Heart left ventricle (tissue), 13 donors: ENCODE results near the gene BRD8.

Experiments used
- POLR2A ChIP-seq, 2 donors: fragments of 450-650 bp; IDR thresholded peaks; one replicate each; pipeline ENCODE4 v1.6.1; 2017; ENCODE audit warnings: antibody characterized with exemption in 2 of 2, mild to moderate bottlenecking in 2 of 2, moderate library complexity in 2 of 2
- TF ChIP-seq, protein P1 (sequence below), 12 donors: fragments of 200-600 bp; sonication (generic) in 4 of 12; IDR thresholded peaks; one replicate each; pipeline versions ENCODE4 v1.5.0 to v1.8.0; 2018 to 2022; ENCODE audit warnings: antibody characterized with exemption in 12 of 12, mild to moderate bottlenecking in 5 of 12
- donor health status: ischemic (EF 13 %, LVEDD 7.1; RV severe dilation, severe dysfunction).
- donor health status: DM: no; HTN: yes; CAD: no.
- donor health status: DM: no; HTN: no; CAD: no.
- donor health status: ischemic (EF 25% LVEDD 6.9; RV normal size, moderate dysfunction).
- donor health status: ischemic (EF 25% LVEDD 5.7; RV mildly dilated, moderate dysfunction).
- donor health status: ischemic (EF 35%, LVEDD 5.7; RV mildly dilated, moderate dysfunction).
- donor health status: nonischemic (EF 11% LVEDD 7.7; RV severe dilation, severe dysfunction).
- donor health status: DM: yes; HTN: yes; CAD: no.
- donor health status: PGD.
- donor health status: ischemic (EF 29% LVEDD 5.4; RV normal size, mild dysfunction).
- donor health status: nonischemic (EF 23%, LVEDD 6.1; RV moderate dilation, normal function).

DNA sequence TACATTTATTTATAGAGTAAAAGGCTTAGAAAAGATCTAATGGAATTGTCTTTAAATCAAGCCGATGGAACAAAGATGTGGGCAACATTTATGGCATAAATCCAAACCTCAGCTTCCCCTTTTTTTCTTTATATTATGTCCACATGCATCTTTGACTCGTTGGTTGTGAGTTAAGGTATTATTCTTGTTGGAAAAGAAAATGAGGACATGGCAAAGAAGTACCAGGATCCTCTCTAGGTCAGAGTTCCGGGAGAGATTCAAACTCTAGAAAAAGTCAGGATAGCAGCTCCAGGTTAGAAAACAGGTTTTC, 38.7 kb downstream of the BRD8 start:
- TF ChIP-seq, protein P1, sequence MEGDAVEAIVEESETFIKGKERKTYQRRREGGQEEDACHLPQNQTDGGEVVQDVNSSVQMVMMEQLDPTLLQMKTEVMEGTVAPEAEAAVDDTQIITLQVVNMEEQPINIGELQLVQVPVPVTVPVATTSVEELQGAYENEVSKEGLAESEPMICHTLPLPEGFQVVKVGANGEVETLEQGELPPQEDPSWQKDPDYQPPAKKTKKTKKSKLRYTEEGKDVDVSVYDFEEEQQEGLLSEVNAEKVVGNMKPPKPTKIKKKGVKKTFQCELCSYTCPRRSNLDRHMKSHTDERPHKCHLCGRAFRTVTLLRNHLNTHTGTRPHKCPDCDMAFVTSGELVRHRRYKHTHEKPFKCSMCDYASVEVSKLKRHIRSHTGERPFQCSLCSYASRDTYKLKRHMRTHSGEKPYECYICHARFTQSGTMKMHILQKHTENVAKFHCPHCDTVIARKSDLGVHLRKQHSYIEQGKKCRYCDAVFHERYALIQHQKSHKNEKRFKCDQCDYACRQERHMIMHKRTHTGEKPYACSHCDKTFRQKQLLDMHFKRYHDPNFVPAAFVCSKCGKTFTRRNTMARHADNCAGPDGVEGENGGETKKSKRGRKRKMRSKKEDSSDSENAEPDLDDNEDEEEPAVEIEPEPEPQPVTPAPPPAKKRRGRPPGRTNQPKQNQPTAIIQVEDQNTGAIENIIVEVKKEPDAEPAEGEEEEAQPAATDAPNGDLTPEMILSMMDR (IDR thresholded peaks at IDR 0.05): no peak
- TF ChIP-seq POLR2A (IDR thresholded peaks at IDR 0.05): no peak
